Natural killer cell (primary cell): Measurements from ENCODE around the gene TAPBPL. TPM values are rescaled to one million over a fixed set of nuclear protein-coding genes. Genes with fewer than 3 reads are reported as not detected.

ENCODE experiments used
- ATAC-seq, 3 donors: fragments of 150-1000 bp in 2 of 3; fragments of 200-7000 bp in 1 of 3; cut with Tn5 transposase; 1 replicate in 1 of 3; 2 replicates in 2 of 3; pipeline ENCODE4 v1.10.0; 2021; ENCODE audit warnings: mild to moderate bottlenecking in 2 of 3, moderate library complexity in 2 of 3
- DNase-seq, 2 donors: peaks; one replicate each; pipeline versions ENCODE4 v3.0.0 to v3.0.0-alpha.2; 2013 to 2021; ENCODE audit warnings: mixed read lengths in 1 of 2
- H3K27ac ChIP-seq: one replicate; pipeline ENCODE4 v1.5.1; 2013; ENCODE audit warnings: mild to moderate bottlenecking, low read length
- H3K27me3 ChIP-seq: one replicate; pipeline ENCODE4 v1.6.1; 2013; ENCODE audit warnings: low read length; ENCODE audit not compliant: control insufficient read depth, insufficient read depth
- H3K36me3 ChIP-seq: one replicate; pipeline ENCODE4 v1.6.1; 2013; ENCODE audit warnings: low read length; ENCODE audit not compliant: control insufficient read depth, insufficient read depth
- H3K4me1 ChIP-seq: one replicate; pipeline ENCODE4 v1.6.1; 2013; ENCODE audit warnings: low read length; ENCODE audit not compliant: control insufficient read depth, insufficient read depth
- H3K4me3 ChIP-seq: one replicate; pipeline ENCODE4 v1.5.1; 2013; ENCODE audit warnings: low read length
- H3K9me3 ChIP-seq: one replicate; pipeline ENCODE4 v1.6.1; 2013; ENCODE audit warnings: low read length; ENCODE audit not compliant: control insufficient read depth, insufficient read depth
- H3K27ac Mint-ChIP-seq, 2 donors: one replicate each; pipeline ENCODE4 v1.8.0; 2022; ENCODE audit warnings: mild to moderate bottlenecking in 2 of 2, mixed read lengths in 2 of 2, moderate library complexity in 1 of 2
- H3K27me3 Mint-ChIP-seq, 2 donors: one replicate each; pipeline ENCODE4 v1.8.0; 2022; ENCODE audit warnings: low read depth in 2 of 2, mixed read lengths in 2 of 2
- H3K36me3 Mint-ChIP-seq: one replicate; pipeline ENCODE4 v1.8.0; 2022; ENCODE audit warnings: mixed read lengths
- H3K4me1 Mint-ChIP-seq, 2 donors: one replicate each; pipeline ENCODE4 v1.8.0; 2022; ENCODE audit warnings: mixed read lengths in 2 of 2
- H3K4me3 Mint-ChIP-seq: one replicate; pipeline ENCODE4 v1.8.0; 2022; ENCODE audit warnings: mild to moderate bottlenecking, moderate library complexity, mixed read lengths
- H3K9me3 Mint-ChIP-seq, 2 donors: one replicate each; pipeline ENCODE4 v1.8.0; 2022; ENCODE audit warnings: mixed read lengths in 2 of 2
- WGBS: methylation state at CpG from one replicate; pipeline ENCODE4 v1.1.7; 2013; ENCODE audit warnings: missing lambda C conversion rate; ENCODE audit not compliant: insufficient coverage; 5-methylcytosine and 5-hydroxymethylcytosine counted together
- intact Hi-C: fragments of 100-400 bp; cut with micrococcal nuclease; formaldehyde crosslinking; loops from one replicate; pipeline ENCODE4 v1.14.2; 2022
- total RNA-seq, 4 donors: library from RNA; stranded (reverse); fragments of 120-200 nt in 1 of 4; gene quantifications; one replicate each; pipeline versions ENCODE4 v1.2.3 to v1.2.4, GENCODE V29; 2013 to 2022
- TF ChIP-seq, protein P1 (sequence below): fragments of 200-600 bp; IDR thresholded peaks from one replicate; pipeline ENCODE4 v1.8.0; 2022; ENCODE audit warnings: antibody characterized with exemption

TAPBPL gene
- total RNA-seq, 3 donors from 2014 or later (not counting 1 experiment from before 2014, with no cell fraction given): 43.0 to 51.4 (median 46.9) TPM

DNA sequence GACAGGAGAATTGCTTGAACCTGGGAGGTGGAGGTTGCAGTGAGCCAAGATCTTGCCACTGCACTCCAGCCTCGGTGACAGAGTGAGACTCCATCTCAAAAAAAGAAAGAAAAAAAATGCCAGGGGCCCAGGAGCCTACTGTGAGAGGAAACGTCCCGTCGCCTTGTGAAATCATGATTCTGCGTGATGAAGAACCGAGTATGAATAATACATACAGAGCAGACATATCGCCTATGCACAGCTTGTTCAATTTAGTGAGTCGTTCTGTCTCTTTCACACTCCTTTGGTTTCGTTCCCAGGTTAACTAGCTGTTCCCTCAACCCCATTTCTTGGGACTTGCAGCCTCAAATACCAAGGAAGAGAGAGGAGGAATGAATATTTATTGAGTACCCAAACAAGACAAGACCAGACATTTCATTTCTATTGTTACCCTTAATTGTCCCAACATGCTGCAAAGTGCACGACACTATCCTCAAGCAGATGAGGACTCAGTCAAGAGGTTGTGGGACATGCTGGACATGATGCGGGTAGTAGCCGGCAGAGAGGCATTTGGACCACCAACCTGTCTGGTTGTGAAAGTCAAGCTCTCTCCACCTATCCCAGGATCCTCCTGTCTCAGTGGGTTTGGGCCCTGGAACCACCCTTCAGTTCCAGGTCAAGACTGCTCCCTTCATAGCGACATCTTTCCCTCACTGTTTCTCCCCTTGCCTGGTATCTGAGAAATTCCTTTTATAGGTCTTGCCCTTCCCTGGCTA is 15.7 kb upstream of the TAPBPL start:
- H3K27ac Mint-ChIP-seq: no peak overlapping the region
- DNase-seq (no peak), ATAC-seq (no peak)
- H3K27me3 Mint-ChIP-seq: no peaks in the 10 kb centered on the region
- intact Hi-C loops: no loop called here
- Histone ChIP-seq H3K27ac (no peak overlapping the region), H3K27me3 (no peaks in the 10 kb centered on the region), H3K36me3 (no peaks in the 10 kb centered on the region), H3K4me3 (no peak overlapping the region), H3K4me1 (no peaks in the 10 kb centered on the region), H3K9me3 (no peaks in the 10 kb centered on the region)
- H3K36me3 Mint-ChIP-seq: no peaks in the 10 kb centered on the region
- 95% methylated on average over 12 of the region's 13 CpGs for WGBS
- H3K4me1 Mint-ChIP-seq: peaks cover 1 to 8% of the 10 kb centered on the region in 2 donors
- H3K9me3 Mint-ChIP-seq: no peaks in the 10 kb centered on the region
- no peak overlapping the region for H3K4me3 Mint-ChIP-seq
- TF ChIP-seq, protein P1, sequence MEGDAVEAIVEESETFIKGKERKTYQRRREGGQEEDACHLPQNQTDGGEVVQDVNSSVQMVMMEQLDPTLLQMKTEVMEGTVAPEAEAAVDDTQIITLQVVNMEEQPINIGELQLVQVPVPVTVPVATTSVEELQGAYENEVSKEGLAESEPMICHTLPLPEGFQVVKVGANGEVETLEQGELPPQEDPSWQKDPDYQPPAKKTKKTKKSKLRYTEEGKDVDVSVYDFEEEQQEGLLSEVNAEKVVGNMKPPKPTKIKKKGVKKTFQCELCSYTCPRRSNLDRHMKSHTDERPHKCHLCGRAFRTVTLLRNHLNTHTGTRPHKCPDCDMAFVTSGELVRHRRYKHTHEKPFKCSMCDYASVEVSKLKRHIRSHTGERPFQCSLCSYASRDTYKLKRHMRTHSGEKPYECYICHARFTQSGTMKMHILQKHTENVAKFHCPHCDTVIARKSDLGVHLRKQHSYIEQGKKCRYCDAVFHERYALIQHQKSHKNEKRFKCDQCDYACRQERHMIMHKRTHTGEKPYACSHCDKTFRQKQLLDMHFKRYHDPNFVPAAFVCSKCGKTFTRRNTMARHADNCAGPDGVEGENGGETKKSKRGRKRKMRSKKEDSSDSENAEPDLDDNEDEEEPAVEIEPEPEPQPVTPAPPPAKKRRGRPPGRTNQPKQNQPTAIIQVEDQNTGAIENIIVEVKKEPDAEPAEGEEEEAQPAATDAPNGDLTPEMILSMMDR: no peak

DNA sequence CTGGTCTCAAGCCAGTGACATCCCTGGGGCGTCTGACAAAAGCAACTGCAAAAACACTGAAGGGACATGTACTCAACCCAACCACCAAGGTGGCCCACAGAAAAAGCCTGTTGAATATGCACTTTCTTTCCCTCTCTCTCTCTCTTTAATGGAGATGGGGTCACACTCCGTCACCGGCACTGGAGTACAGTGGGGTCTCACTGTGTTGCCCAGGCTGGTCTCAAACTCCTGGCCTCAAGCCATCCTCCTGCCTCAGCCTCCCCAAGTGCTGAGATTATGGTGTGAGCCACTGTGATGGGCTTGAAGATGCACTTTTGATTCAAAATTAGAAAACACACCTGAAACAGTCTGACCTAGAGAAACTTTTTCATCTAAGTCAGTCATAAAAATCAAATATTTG is 14.3 kb upstream of the TAPBPL start:
- no peaks in the 10 kb centered on the region for H3K9me3 ChIP-seq
- Mint-ChIP-seq H3K27me3 (no peaks in the 10 kb centered on the region), H3K9me3 (no peaks in the 10 kb centered on the region), H3K27ac (no peak overlapping the region), H3K36me3 (no peaks in the 10 kb centered on the region), H3K4me1 (peaks cover 0 to 6% of the 10 kb centered on the region in 2 donors), H3K4me3 (no peak overlapping the region)
- H3K4me1 ChIP-seq: peaks cover 2% of the 10 kb centered on the region
- TF ChIP-seq, protein P1: no peak
- H3K36me3 ChIP-seq: no peaks in the 10 kb centered on the region
- ATAC-seq (no peak), DNase-seq (no peak)
- intact Hi-C loops: no loop called here
- 98% methylated on average over 3 of the region's 3 CpGs for WGBS
- H3K27me3 ChIP-seq: no peaks in the 10 kb centered on the region
- no peak overlapping the region for H3K4me3 ChIP-seq
- no peak overlapping the region for H3K27ac ChIP-seq

DNA sequence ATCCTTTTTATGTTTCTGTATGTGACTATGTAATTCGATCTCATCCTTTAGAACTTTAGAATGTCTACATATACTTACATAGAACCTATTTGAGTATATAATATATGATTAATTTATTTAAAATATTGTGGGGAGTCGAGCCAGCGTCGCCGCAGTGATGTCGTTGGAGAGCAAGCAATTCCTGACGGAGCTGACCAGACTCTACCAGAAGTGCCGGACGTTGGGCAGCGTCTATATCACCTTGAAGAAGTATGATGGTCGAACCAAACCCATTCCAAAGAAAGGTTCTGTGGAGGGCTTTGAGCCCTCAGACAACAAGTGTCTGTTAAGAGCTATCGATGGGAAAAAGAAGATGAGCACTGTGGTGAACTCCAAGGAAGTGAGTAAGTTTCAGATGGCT is 13.5 kb upstream of the TAPBPL start:
- H3K27ac ChIP-seq: no peak overlapping the region
- DNase-seq (no peak), ATAC-seq (no peak)
- Mint-ChIP-seq H3K9me3 (no peaks in the 10 kb centered on the region), H3K36me3 (no peaks in the 10 kb centered on the region), H3K4me1 (peaks cover 1 to 3% of the 10 kb centered on the region in 2 donors), H3K27ac (no peak overlapping the region), H3K4me3 (no peak overlapping the region), H3K27me3 (no peaks in the 10 kb centered on the region)
- H3K4me1 ChIP-seq: peaks cover 9% of the 10 kb centered on the region
- H3K27me3 ChIP-seq: no peaks in the 10 kb centered on the region
- H3K4me3 ChIP-seq: no peak overlapping the region
- TF ChIP-seq, protein P1: no peak
- no peaks in the 10 kb centered on the region for H3K9me3 ChIP-seq
- intact Hi-C loops: no loop called here
- 95% methylated on average over 11 of the region's 12 CpGs for WGBS
- H3K36me3 ChIP-seq: no peaks in the 10 kb centered on the region

DNA sequence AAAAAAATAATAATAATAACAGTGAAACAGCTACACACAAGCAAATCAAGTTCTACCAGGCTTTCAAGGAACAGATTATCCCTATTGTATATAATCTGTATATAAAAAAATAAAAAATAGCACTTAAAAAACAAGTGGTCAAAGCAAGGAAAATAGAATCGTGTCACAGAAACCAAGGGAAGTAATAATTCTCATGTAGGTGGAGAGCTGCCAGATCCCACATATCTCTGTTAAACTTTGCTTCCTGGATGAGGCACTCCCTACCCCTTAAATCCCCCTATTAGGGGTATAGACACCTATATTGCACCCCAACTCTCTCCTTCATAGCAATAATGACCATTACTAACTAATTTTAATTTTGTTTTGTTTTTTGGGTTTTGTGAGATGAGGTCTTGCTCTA is 11.5 kb upstream of the TAPBPL start:
- Mint-ChIP-seq H3K9me3 (no peaks in the 10 kb centered on the region), H3K36me3 (no peaks in the 10 kb centered on the region), H3K4me1 (peaks cover 9 to 20% of the 10 kb centered on the region in 2 donors), H3K4me3 (no peak overlapping the region), H3K27me3 (no peaks in the 10 kb centered on the region), H3K27ac (no peak overlapping the region)
- Histone ChIP-seq H3K9me3 (no peaks in the 10 kb centered on the region), H3K36me3 (no peaks in the 10 kb centered on the region), H3K4me1 (peaks cover 30% of the 10 kb centered on the region), H3K27me3 (no peaks in the 10 kb centered on the region), H3K4me3 (no peak overlapping the region), H3K27ac (no peak overlapping the region)
- ATAC-seq (no peak), DNase-seq (no peak)
- intact Hi-C loops: no loop called here
- TF ChIP-seq, protein P1: no peak
- WGBS: no CpG with 5 or more reads among the region's 1 CpG
